ENCODE results near the gene TNFAIP2. TPM values are rescaled to one million over a fixed set of nuclear protein-coding genes. Genes with fewer than 3 reads are reported as not detected.

TNFAIP2 gene
- total and polyA plus RNA-seq, 5 donors: 41.5 to 51.3 (median 48.6) TPM

DNA sequence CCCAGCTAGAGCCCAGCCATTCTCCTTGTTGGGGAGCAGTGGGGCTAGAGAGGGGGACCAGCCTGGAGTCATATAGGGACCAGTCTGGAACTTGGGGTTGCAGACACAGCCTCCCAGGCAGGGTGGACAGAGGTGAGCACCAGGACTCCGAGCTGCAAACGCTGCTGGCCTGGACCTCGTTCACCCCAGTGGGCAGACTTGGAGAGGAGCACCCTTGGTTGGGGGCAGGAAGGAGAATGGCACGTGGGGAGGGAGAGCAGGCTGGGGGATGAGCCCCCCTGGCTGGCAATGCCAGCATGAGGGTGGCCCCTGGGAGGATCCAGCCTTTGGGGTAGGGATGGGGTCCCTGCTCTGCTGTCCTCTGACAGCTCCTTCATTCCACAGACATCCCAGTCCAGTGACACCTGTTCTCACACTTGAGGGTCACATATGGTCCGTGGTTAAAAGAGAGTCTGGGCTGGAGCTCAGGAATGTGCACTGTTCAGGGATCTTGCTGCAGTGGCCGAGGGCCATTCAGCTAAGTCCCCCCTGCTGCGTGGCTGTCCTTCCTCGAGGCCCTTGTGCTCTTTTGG is 36.4 kb upstream of the TNFAIP2 start:
- peak in 2 of 3 donors; percentile 13 to 35 for DNase-seq

DNA sequence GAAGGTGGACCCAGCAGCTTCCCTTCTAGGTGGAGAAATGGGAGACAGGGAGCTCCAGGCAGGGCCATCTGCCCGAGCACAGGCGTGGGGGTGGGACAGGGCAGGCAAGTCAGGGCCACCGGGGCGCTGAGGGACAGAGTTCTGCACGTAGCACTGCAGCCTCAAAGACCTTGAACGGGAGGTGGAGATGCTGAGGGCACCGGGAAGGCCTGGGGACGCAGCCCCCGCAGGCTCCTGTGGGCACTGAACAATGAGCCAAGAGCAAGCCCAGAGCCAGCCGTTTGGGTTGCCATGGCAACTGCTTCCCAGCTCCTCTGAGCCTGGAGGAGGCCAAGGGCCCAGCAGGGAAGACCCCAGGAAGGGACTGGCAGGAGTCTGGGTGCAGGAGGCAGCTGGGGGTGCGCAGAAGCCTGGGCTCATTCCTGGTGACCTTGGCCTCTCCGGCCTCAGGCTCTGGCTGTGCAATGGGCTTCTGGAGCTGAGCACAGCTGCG is 35.9 kb upstream of the TNFAIP2 start:
- 70% methylated on average over 13 of the region's 13 CpGs for WGBS
- intact Hi-C loops (cut with DNase I): no loop called here
- Histone ChIP-seq H3K27ac (ENCODE audit: low read length) (no peak overlapping the region), H3K4me3 (ENCODE audit: low read length) (no peak overlapping the region), H3K4me1 (ENCODE audit: control insufficient read depth, insufficient read depth, low read length) (no peaks in the 10 kb centered on the region), H3K27me3 (ENCODE audit: control insufficient read depth, insufficient read depth) (no peaks in the 10 kb centered on the region), H3K9me3 (ENCODE audit: control insufficient read depth, low read length) (no peaks in the 10 kb centered on the region)
- DNase-seq (peak; percentile 12 to 36 (median 34)), ATAC-seq (no peak)

More for the DNA sequence above, 36.4 kb upstream of the TNFAIP2 start:
- no peaks in the 10 kb centered on the region for H3K4me1 ChIP-seq (ENCODE audit: control insufficient read depth, insufficient read depth, low read length)
- H3K4me3 ChIP-seq (ENCODE audit: low read length): no peak overlapping the region
- no peaks in the 10 kb centered on the region for H3K9me3 ChIP-seq (ENCODE audit: control insufficient read depth, low read length)
- H3K27me3 ChIP-seq (ENCODE audit: control insufficient read depth, insufficient read depth): no peaks in the 10 kb centered on the region
- intact Hi-C loops (cut with DNase I): no loop called here
- no peak for ATAC-seq
- H3K27ac ChIP-seq (ENCODE audit: low read length): no peak overlapping the region
- 79% methylated on average over 8 of the region's 8 CpGs for WGBS

DNA sequence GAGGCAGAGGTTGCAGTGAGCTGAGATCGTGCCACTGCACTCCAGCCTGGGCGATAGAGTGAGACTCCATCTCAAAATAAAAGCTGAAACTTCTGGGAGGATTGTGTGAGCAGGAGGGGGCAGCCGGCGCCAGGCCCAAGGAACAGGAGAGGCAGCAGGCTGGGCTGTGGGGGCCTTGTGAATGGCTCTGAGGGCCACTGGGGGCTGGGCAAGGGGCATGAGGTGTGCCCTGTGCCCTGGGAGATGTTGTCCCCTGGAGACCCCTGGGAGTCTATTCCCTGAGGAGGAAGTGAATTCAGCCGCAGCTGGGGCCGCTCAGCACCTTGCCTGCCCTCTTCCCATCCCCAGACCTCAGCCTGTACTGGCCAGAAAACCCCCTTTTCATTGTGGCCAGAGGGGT is 34.3 kb upstream of the TNFAIP2 start:
- H3K27me3 ChIP-seq (ENCODE audit: control insufficient read depth, insufficient read depth): no peaks in the 10 kb centered on the region
- intact Hi-C loops (cut with DNase I): no loop called here
- H3K4me3 ChIP-seq (ENCODE audit: low read length): no peak overlapping the region
- H3K9me3 ChIP-seq (ENCODE audit: control insufficient read depth, low read length): no peaks in the 10 kb centered on the region
- DNase-seq: peak in 2 of 3 donors; percentile 25 to 38
- no peaks in the 10 kb centered on the region for H3K4me1 ChIP-seq (ENCODE audit: control insufficient read depth, insufficient read depth, low read length)
- WGBS: 90% methylated on average over 6 of the region's 6 CpGs
- no peak overlapping the region for H3K27ac ChIP-seq (ENCODE audit: low read length)
- no peak for ATAC-seq

DNA sequence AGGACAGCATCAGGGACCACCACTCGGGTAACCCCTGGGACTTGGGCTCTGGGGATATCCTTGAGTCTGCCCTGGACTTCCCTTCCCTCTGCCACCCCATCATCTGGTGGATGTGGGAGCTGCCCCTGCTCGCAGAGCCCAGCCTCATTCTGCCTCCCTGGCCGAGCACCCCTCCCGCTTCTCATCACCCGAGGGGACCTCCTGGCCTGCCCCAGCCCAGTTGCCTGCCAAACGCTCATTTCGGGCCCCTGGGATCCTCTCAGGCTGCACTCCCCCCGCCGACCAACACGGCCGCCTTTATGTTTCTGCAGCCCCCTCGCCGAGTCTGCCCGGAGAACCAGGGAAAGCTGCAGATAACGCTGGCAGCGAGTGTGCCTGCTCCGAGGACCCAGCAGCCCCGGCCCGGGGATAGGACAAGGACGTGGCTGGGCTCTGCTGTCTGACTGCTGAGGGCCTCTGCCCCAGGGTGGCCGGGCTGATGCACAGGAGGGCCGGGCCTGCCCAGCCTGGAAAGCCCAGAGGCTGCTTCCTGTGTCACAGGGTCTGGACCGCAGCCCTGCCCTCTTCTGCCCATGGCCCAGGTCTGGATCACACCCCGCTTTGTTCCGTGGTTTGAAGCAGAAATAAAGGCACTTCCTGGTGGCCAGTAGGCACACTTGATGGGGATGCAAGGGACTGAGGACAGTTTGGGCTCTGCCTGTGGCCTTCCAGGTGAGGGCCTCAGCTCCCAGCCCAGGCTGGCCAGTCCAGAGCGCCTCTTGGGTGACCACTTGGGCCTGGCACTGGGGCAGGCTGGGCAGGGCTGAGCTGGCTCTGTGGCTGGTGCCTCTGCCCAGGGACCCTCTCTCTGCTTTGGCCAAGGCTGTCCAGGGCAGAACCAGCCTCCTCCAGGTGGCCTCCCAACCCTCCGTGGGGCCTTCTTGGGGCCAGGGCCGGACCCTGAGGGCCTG is 33.6 kb upstream of the TNFAIP2 start:
- no peaks in the 10 kb centered on the region for H3K9me3 ChIP-seq (ENCODE audit: control insufficient read depth, low read length)
- no peaks in the 10 kb centered on the region for H3K27me3 ChIP-seq (ENCODE audit: control insufficient read depth, insufficient read depth)
- H3K4me1 ChIP-seq (ENCODE audit: control insufficient read depth, insufficient read depth, low read length): no peaks in the 10 kb centered on the region
- ATAC-seq: no peak
- intact Hi-C loops (cut with DNase I): no loop called here
- no peak overlapping the region for H3K27ac ChIP-seq (ENCODE audit: low read length)
- H3K4me3 ChIP-seq (ENCODE audit: low read length): no peak overlapping the region
- peak; percentile 23 to 67 (median 56) for DNase-seq
- WGBS: 68% methylated on average over 28 of the region's 28 CpGs

DNA sequence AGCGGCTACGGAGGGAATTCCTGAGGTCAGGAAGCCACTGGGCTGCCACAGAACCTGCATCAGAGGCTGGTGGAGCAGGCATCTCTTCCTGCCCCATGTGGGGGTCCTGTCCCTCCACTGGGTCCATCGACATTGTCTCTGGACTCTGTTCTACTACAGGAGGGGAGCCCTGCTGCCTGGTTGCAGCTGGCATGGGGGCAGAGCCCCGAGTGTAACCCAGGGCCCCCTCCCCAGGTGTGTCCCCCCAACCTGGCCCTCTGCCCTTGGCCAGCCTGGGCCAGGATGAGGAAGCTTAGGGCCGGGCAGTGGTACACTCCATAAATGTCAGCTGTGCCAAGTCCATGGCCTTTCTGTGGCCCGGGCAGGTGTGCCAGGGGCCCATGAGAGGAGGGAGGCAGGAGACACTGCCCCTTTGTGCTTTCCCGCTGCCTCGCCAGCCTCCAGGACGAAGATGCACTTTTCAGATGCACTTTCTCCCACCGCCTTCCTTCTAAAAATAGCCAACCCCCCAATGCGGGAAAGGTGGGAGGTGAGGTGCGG is 32.7 kb upstream of the TNFAIP2 start:
- 81% methylated on average over 12 of the region's 12 CpGs for WGBS
- DNase-seq: peak in 1 of 3 donors; percentile 49
- Histone ChIP-seq H3K27me3 (ENCODE audit: control insufficient read depth, insufficient read depth) (no peaks in the 10 kb centered on the region), H3K4me3 (ENCODE audit: low read length) (no peak overlapping the region), H3K4me1 (ENCODE audit: control insufficient read depth, insufficient read depth, low read length) (no peaks in the 10 kb centered on the region), H3K9me3 (ENCODE audit: control insufficient read depth, low read length) (no peaks in the 10 kb centered on the region), H3K27ac (ENCODE audit: low read length) (no peak overlapping the region)
- no peak for ATAC-seq
- intact Hi-C loops (cut with DNase I): no loop called here

DNA sequence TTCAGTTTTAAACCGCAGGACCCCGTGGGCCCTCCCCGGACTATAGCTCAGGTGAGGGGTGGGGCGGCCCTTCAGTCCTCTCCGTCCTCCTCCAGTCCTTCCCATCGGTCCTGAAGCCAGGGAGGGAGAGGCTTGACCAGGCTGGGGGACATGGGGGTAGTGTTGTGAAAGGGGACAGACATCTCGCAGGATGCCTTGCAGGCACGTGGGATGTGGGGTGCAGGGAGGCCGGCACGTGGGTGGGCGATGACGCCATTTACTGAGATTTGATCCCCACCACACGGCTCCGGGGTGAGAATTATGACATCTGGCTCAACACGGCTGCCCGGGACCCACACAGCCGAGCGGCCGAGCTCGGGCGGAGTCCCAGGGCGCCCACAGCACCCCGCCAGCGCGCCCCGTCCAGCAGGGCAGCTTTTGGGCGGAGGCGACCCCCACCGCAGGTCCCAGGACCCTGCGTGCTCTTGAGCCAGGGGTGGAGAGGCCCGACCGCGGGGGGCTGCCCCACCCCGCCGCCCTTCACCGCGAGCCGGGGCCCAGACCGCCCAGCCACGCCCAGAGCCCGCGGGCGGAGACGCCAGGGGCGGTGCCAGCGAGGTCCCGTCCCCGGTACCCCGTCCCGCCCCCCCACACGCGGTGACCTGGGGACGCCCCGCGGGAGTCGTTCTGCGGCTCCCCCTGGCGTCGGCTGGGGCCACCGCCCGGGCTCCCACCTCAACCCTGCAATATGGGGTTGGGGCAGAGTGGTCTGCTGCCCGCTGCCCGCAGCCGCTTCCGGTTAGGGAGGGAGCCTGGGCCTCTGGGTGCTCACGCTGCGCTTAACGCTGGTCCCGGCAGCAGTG is 32.0 kb upstream of the TNFAIP2 start:
- intact Hi-C loops (cut with DNase I): no loop called here
- no peak overlapping the region for H3K27ac ChIP-seq (ENCODE audit: low read length)
- H3K4me1 ChIP-seq (ENCODE audit: control insufficient read depth, insufficient read depth, low read length): no peaks in the 10 kb centered on the region
- 7% methylated on average over 69 of the region's 69 CpGs for WGBS
- ATAC-seq: peak; percentile 67 to 69
- peak overlapping the region; percentile 55 for H3K4me3 ChIP-seq (ENCODE audit: low read length)
- DNase-seq: peak; percentile 67 to 88 (median 88)
- no peaks in the 10 kb centered on the region for H3K9me3 ChIP-seq (ENCODE audit: control insufficient read depth, low read length)
- H3K27me3 ChIP-seq (ENCODE audit: control insufficient read depth, insufficient read depth): no peaks in the 10 kb centered on the region

DNA sequence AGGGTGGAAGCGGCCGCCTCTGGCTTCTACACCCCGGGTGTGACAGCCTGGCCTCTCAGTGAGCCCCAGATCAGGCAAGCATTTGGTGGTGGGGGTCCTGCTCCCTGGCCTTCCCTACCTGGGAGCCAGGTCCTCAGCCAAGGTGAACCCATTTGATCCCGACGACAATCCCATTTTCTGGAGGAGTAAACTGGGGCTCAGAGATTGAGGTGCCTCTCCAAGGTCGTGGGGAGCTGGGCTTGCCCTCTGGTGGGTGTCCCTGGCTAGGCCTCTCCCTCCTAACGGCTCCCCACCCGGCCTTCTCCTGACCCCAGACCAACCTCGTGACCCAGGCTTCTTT is 31.4 kb upstream of the TNFAIP2 start:
- Histone ChIP-seq H3K4me3 (ENCODE audit: low read length) (peak overlapping the region; percentile 55), H3K9me3 (ENCODE audit: control insufficient read depth, low read length) (no peaks in the 10 kb centered on the region), H3K27me3 (ENCODE audit: control insufficient read depth, insufficient read depth) (no peaks in the 10 kb centered on the region), H3K27ac (ENCODE audit: low read length) (no peak overlapping the region), H3K4me1 (ENCODE audit: control insufficient read depth, insufficient read depth, low read length) (no peaks in the 10 kb centered on the region)
- intact Hi-C loops (cut with DNase I): no loop called here
- no peak for DNase-seq
- no peak for ATAC-seq
- 58% methylated on average over 9 of the region's 9 CpGs for WGBS

DNA sequence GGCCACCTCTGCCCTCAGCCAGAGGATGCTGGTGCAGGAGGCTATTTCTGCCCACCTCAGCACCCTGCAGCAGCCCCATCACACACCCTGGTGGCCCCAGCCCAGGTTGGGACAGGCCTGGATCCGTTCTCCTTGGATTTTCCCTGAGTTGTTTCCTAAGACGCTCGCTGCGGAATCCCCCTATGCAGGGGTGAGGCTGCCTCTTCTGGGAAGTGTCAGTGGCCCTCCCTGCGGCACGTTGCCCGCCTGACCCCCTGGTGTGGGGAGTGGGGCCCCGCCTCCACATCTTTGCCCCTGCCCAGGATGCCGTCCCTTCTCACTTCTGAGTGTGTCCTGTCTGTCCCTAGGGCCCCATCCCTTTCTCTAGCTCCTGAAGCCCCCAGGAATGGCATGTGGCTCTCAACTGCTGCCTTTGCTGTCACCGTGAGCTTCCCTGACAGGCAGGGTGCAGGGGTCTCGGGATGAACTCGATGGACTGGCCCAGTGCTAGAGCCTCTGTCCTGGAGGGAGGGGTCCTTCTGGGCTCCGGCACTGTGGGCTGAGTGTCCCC is 29.3 kb upstream of the TNFAIP2 start:
- Histone ChIP-seq H3K4me3 (ENCODE audit: low read length) (no peak overlapping the region), H3K27ac (ENCODE audit: low read length) (peak overlapping the region; percentile 14), H3K4me1 (ENCODE audit: control insufficient read depth, insufficient read depth, low read length) (no peaks in the 10 kb centered on the region), H3K27me3 (ENCODE audit: control insufficient read depth, insufficient read depth) (no peaks in the 10 kb centered on the region), H3K9me3 (ENCODE audit: control insufficient read depth, low read length) (no peaks in the 10 kb centered on the region)
- intact Hi-C loops (cut with DNase I): no loop called here
- ATAC-seq: no peak
- peak in 2 of 3 donors; percentile 35 to 40 for DNase-seq
- 71% methylated on average over 13 of the region's 13 CpGs for WGBS

DNA sequence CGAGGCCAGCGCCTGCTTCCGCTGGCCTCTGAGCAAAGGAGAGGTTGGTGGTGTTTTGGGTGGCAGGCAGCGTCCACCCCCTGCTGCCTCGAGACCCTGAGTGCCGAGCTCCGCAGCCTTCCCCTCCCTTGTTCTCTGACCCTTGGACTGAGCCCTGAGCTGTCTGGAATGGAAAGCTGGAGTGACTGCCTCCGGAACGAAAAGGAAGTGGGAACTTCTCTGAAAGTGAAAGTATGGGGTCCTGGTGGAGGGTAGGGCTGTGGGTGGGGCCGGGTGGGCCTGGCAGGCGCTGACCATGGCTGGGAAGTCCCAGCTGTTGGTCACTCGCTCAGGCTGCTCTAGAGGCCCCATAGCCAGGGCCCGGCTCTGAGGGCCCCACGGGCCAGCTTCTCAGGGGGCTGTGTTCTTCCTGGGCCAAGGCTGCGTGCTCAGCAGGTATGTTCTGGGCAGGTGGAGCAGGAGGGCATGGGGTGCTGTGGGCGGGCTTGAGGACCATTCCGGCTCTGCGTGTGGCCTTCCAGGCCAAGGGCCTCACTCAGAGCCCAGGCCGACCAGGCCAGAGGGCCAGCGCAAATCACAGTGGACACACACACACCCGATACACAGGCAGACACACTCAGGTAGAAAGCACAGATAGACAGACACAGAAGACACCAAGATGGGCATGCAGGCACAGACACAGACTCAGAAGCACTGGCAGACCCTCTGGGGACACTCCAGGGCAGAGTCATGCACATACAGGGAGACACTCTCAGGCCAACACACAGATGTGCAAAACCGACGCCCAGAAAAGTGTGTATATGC is 28.7 kb upstream of the TNFAIP2 start, which contains the start of gene EXOC3L4:
EXOC3L4 (plus strand) TSS at position 320 of the 804 bp plus-strand sequence. CDS start 5,495 bp downstream, outside the sequence.
- WGBS: 62% methylated on average over 23 of the region's 23 CpGs
- intact Hi-C loops (cut with DNase I): no loop called here
- Histone ChIP-seq H3K4me1 (ENCODE audit: control insufficient read depth, insufficient read depth, low read length) (no peaks in the 10 kb centered on the region), H3K9me3 (ENCODE audit: control insufficient read depth, low read length) (no peaks in the 10 kb centered on the region), H3K27me3 (ENCODE audit: control insufficient read depth, insufficient read depth) (no peaks in the 10 kb centered on the region), H3K27ac (ENCODE audit: low read length) (peak within 1 kb of the TSS; percentile 40), H3K4me3 (ENCODE audit: low read length) (no peak within 1 kb of the TSS)
- peak; percentile 44 to 45 for ATAC-seq
- peak in 2 of 3 donors; percentile 70 to 71 for DNase-seq
